HAP-1 (cell line): Measurements from ENCODE around the gene ERC2.
A peak's percentile ranks its signal among the peaks of the same experiment; 100 is the strongest.

Experiments
- DNase-seq, 2 experiments: peaks; one replicate each; pipeline ENCODE4 v3.0.0-alpha.2; 2016 to 2020; ENCODE audit warnings: low spot score in 2 of 2
- H3K27me3 ChIP-seq: fragments of 250-450 bp; sonication (Bioruptor Pico); 2 replicates; pipeline ENCODE4 v1.5.1; 2020; ENCODE audit warnings: low read depth, mild to moderate bottlenecking, moderate library complexity
- H3K36me3 ChIP-seq: fragments of 250-450 bp; sonication (Bioruptor Pico); replicated peaks from 2 replicates; pipeline ENCODE4 v1.5.1; 2020; ENCODE audit warnings: mild to moderate bottlenecking
- H3K4me1 ChIP-seq: fragments of 250-450 bp; sonication (Bioruptor Pico); 2 replicates; pipeline ENCODE4 v1.5.1; 2020; ENCODE audit warnings: mild to moderate bottlenecking
- H3K4me3 ChIP-seq: fragments of 250-450 bp; sonication (Bioruptor Pico); 2 replicates; pipeline ENCODE4 v1.5.1; 2020; ENCODE audit warnings: mild to moderate bottlenecking, moderate library complexity
- H3K9me3 ChIP-seq: fragments of 250-450 bp; sonication (Bioruptor Pico); 2 replicates; pipeline ENCODE4 v1.5.1; 2020; ENCODE audit warnings: mild to moderate bottlenecking, moderate library complexity
- in situ Hi-C: fragments of 300-500 bp; cut with MboI; formaldehyde crosslinking; loops from 3 replicates; pipeline ENCODE4 v1.14.3; 2020; ENCODE audit warnings: low sequenced_read_pairs, inconsistent platforms, mixed read lengths

The ERC2 gene

GRCh38 chr3:55984626-55985025 lies 483.6 kb downstream of the ERC2 start:
- Histone ChIP-seq H3K9me3 (no peaks in the 10 kb centered on the region), H3K4me3 (no peak overlapping the region), H3K36me3 (no peaks in the 10 kb centered on the region), H3K4me1 (peaks cover 11% of the 10 kb centered on the region), H3K27me3 (no peaks in the 10 kb centered on the region)
- no peak for DNase-seq
- in situ Hi-C loops: no loop called here

DNA sequence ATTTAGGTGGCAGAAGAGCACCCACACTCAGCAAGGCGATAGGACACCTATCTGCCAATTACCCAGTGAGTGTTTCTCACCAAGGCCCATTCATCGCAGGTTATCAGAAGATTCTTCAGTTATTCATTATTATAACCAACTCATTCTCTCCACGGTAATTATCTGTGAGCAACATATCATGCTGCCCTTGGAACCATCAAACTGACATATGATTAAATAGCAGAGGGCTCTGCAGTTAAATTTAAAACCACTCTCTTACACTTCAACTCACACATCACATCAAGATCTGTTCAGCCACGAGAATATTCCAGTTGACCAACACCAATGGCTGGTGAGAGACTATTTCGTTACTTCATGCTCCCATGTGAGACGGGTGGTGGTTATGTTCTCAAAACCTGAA lies 489.3 kb downstream of the ERC2 start:
- Histone ChIP-seq H3K27me3 (no peaks in the 10 kb centered on the region), H3K4me3 (no peak overlapping the region), H3K9me3 (peaks cover 2% of the 10 kb centered on the region; the same call in 1 of the 2 replicates), H3K4me1 (peaks cover 4% of the 10 kb centered on the region; the same call in 1 of the 2 replicates), H3K36me3 (no peaks in the 10 kb centered on the region)
- no peak for DNase-seq
- in situ Hi-C loops: no loop called here

GRCh38 chr3:55974421-55975165 lies 493.7 kb downstream of the ERC2 start:
- Histone ChIP-seq H3K4me3 (no peak overlapping the region), H3K4me1 (peaks cover 4% of the 10 kb centered on the region; the same call in 1 of the 2 replicates), H3K27me3 (no peaks in the 10 kb centered on the region), H3K9me3 (peaks cover 2% of the 10 kb centered on the region; the same call in 1 of the 2 replicates), H3K36me3 (no peaks in the 10 kb centered on the region)
- DNase-seq: no peak
- in situ Hi-C loops: no loop called here

DNA sequence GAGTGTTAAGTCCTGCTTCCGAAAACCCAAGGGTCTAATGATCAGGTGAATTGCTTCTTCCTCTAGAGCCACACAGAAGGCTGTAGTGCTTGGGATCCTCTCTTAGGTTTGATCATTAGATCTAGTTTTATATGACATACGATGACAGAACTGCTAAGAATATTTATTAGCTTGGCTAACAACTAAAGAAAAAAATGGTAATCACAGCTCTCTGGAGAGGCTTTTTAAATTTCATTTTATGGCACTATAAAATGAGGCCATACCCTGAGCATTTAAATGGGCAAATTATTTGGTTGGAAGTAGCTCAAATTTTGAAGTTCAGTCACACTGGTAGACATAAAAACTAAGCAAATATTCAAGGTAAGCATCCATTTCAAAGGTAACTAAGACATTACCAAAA lies 498.6 kb downstream of the ERC2 start:
- Histone ChIP-seq H3K9me3 (no peaks in the 10 kb centered on the region), H3K4me1 (no peaks in the 10 kb centered on the region), H3K4me3 (no peak overlapping the region), H3K36me3 (no peaks in the 10 kb centered on the region), H3K27me3 (no peaks in the 10 kb centered on the region)
- no peak for DNase-seq
- in situ Hi-C loops: no loop called here

- H3K4me3 ChIP-seq: no peak overlapping the region
- H3K27me3 ChIP-seq: no peaks in the 10 kb centered on the region
- H3K9me3 ChIP-seq: no peaks in the 10 kb centered on the region
- in situ Hi-C loops: no loop called here
- H3K36me3 ChIP-seq: no peaks in the 10 kb centered on the region
- no peak for DNase-seq
- no peaks in the 10 kb centered on the region for H3K4me1 ChIP-seq
These were observed 499.9 kb downstream of the ERC2 start for GRCh38 chr3:55968331-55968730.

DNA sequence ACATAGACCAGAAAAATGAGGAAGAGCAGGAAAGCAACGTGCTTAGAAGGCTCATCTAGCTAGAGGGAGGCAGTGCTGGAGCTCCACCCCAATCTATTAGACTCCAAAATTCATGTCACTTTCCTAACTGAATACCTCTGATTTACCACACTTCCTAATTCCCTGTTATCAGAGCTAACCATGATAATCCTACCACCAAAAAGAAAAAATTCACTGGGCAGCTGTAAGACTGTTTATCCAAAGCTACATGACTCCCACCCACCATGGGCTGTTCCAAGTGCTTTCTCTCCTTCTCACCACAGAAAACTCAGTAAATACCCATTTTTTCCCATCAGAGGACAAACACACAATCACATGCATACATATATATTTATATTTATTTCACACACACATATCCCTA lies 501.7 kb downstream of the ERC2 start:
- H3K9me3 ChIP-seq: no peaks in the 10 kb centered on the region
- in situ Hi-C loops: no loop called here
- no peak overlapping the region for H3K4me3 ChIP-seq
- H3K27me3 ChIP-seq: no peaks in the 10 kb centered on the region
- DNase-seq: no peak
- no peaks in the 10 kb centered on the region for H3K4me1 ChIP-seq
- H3K36me3 ChIP-seq: no peaks in the 10 kb centered on the region

DNA sequence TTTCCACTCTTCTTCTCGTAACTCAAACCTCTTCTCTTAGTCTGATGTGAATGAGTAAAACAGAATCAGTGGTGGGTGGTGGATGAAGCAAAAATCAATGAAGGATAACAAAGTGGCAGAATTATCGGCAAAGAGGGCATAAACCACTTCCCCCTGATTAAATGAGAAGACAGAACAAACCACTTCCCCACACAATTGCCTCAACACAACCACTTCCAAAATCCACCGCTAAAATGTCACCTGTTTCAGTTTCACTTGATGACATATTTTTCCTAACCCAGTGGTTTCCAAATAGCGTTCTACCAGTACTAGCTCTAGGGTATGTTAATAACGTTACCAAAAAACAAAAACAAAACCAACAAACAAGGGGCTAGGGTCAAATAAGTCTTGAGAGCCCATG lies 502.5 kb downstream of the ERC2 start:
- Histone ChIP-seq H3K4me1 (no peaks in the 10 kb centered on the region), H3K27me3 (no peaks in the 10 kb centered on the region), H3K9me3 (no peaks in the 10 kb centered on the region), H3K4me3 (no peak overlapping the region), H3K36me3 (no peaks in the 10 kb centered on the region)
- no peak for DNase-seq
- in situ Hi-C loops: no loop called here

GRCh38 chr3:55964491-55964985 lies 503.7 kb downstream of the ERC2 start:
- H3K27me3 ChIP-seq: no peaks in the 10 kb centered on the region
- in situ Hi-C loops: no loop called here

DNA sequence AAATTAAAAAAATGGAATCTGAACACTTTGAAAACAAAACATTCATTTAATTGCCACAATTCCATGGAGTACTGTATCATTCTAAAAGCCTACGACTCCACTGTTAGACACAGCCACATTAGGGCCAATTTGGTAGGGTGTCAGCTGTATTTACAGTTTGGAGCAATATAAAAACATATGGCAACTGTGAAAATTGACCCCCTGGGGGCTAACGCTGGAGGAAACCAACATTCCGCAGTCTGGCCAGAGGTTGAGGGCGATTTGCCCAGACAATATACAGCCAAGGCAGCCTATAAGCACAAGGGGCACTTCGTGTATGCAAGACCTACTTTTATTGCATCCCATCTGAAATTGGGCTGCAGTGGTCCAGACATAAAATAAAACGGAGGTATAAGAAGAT lies 504.7 kb downstream of the ERC2 start:
- no peaks in the 10 kb centered on the region for H3K36me3 ChIP-seq
- H3K27me3 ChIP-seq: no peaks in the 10 kb centered on the region
- no peak for DNase-seq
- no peaks in the 10 kb centered on the region for H3K9me3 ChIP-seq
- in situ Hi-C loops: no loop called here
- no peaks in the 10 kb centered on the region for H3K4me1 ChIP-seq
- no peak overlapping the region for H3K4me3 ChIP-seq

More at GRCh38 chr3:55964491-55964985, 503.7 kb downstream of the ERC2 start:
- no peak overlapping the region for H3K4me3 ChIP-seq
- DNase-seq: no peak
- no peaks in the 10 kb centered on the region for H3K9me3 ChIP-seq
- H3K4me1 ChIP-seq: no peaks in the 10 kb centered on the region
- H3K36me3 ChIP-seq: no peaks in the 10 kb centered on the region

DNA sequence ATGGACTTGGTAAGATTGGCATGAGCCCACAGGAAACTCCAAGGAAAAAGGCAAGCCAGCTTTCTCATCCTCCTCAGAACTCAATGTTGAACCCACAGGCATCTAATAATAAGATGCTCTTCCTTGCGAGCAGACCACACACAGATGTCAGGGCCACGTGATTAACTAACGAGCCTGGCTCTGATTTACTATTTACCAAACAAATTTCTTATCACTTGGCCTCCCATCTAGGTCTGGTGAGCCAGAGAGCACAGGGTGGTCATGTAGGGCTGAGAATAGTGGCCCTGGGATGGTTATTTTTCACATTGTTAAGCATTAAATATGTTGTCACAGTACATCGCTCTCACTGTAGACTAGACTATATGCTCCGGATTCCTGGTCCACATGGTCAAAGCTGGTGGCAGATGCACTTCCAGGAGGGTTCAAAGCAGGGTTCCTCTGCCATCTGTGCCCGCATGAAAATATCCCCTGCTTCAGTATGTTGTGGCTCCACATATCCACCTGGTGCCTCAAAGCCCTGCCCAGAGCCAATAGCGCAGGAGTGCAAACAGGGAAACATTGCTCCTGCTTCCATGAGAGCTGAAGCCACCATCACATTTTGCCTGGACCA lies 508.7 kb downstream of the ERC2 start:
- 0 out of 2 replicates have a peak, but pooled peaks cover 3% of the 10 kb centered on the region for H3K9me3 ChIP-seq
- no peak overlapping the region for H3K4me3 ChIP-seq
- in situ Hi-C loops: no loop called here
- H3K36me3 ChIP-seq: no peaks in the 10 kb centered on the region
- H3K4me1 ChIP-seq: peaks cover 19% of the 10 kb centered on the region
- no peaks in the 10 kb centered on the region for H3K27me3 ChIP-seq
- DNase-seq: no peak

DNA sequence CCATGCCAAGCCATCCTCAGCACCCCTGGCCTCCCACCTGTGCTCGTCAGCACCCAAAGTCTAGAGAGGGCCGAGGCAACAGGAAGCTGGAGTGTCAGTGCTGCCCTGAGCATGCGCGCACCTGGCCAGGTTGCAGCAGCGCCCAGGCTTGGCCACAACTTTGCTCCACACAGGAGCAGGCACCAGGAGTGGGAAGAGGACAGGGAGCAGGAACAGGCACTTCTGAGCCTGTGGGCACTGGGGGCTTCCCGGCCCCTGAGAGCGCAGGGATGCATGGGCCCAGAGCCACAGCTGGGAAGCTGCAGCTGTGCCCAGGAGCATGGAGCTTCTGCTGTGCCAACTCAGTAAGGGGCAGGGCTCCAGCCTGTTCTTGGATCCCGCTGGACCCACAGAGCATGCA lies 509.7 kb downstream of the ERC2 start:
- Histone ChIP-seq H3K4me1 (peaks cover 24% of the 10 kb centered on the region), H3K9me3 (0 out of 2 replicates have a peak, but pooled peaks cover 3% of the 10 kb centered on the region), H3K36me3 (no peaks in the 10 kb centered on the region), H3K27me3 (no peaks in the 10 kb centered on the region), H3K4me3 (no peak overlapping the region)
- no peak for DNase-seq
- in situ Hi-C loops: no loop called here

DNA sequence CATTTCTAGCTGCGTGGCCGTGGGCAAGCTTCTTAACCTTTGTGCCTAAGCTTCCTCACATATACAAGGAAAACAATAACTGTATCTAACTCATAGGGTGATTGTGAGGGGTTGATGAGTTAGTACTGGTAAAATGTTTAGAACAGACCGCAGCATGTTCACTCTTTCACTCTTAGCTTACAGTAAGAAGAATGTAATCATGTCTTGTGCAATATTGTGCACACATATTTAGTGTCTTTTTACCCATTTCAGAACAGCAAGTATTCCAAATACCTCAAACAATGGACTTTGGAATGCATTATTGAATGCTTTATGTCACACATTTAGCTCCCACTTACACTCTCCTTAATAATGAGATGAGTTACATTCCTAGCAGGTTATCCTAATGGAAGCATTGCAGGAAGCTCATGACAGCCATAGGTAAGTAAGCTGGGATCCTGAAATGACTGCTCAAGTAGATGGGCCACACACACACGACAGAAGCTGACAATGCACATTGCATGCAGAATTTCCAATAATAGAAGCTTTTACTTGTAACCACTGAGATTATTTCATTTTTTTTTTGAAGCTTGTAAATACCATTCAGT lies 512.3 kb downstream of the ERC2 start:
- H3K4me3 ChIP-seq: no peak overlapping the region
- DNase-seq: peak in 1 of 2 experiments; percentile 54
- 0 out of 2 replicates have a peak, but pooled peaks cover 3% of the 10 kb centered on the region for H3K9me3 ChIP-seq
- H3K4me1 ChIP-seq: peaks cover 30% of the 10 kb centered on the region
- no peaks in the 10 kb centered on the region for H3K36me3 ChIP-seq
- no peaks in the 10 kb centered on the region for H3K27me3 ChIP-seq
- in situ Hi-C loops: no loop called here

- H3K27me3 ChIP-seq: no peaks in the 10 kb centered on the region
- peak; percentile 20 to 28 for DNase-seq
- in situ Hi-C loops: no loop called here
- H3K4me1 ChIP-seq: peaks cover 29% of the 10 kb centered on the region
- no peaks in the 10 kb centered on the region for H3K36me3 ChIP-seq
- H3K4me3 ChIP-seq: no peak overlapping the region
- no peaks in the 10 kb centered on the region for H3K9me3 ChIP-seq
These were observed 516.9 kb downstream of the ERC2 start for GRCh38 chr3:55951388-55951787.

DNA sequence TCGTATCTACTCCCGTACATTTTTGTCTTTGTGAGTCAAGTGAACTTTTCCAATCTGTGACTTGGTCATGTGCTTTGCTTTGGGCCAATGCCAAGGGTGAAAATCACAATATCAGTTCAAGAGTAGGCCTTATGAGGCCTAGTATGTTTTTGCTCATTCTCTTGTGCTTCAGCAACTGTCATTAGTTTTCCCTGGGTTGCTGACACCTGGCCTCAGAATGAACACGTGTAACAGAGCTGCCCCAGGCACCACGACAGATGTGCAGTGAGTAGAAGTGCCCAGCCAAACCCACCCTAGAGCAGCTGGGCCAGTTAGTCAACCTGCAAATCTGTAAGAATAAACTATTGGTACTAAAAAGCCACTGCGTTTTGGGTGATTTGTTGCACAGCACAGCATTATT lies 520.9 kb downstream of the ERC2 start:
- in situ Hi-C loops: no loop called here
- Histone ChIP-seq H3K4me1 (peaks cover 6% of the 10 kb centered on the region; the same call in 1 of the 2 replicates), H3K36me3 (no peaks in the 10 kb centered on the region), H3K4me3 (no peak overlapping the region), H3K27me3 (no peaks in the 10 kb centered on the region), H3K9me3 (no peaks in the 10 kb centered on the region)
- DNase-seq: no peak
